Glomerular visceral epithelial cell (primary cell): ENCODE results near the gene TMEM270.
"Not testable (repeated sequence)": the region's sequence is repeated elsewhere in the genome, so short reads cannot be mapped to it uniquely, and the experiment has no call there.

ENCODE experiments used
- DNase-seq: peaks from one replicate; pipeline ENCODE4 v3.0.0-alpha.2; 2016; ENCODE audit errors: extremely low spot score

The TMEM270 gene

GRCh38 chr7:73858807-73859206 lies 2.2 kb upstream of the TMEM270 start:
- DNase-seq, result no peak

- DNase-seq, result no peak
These were observed 346 bp downstream of the TMEM270 start for GRCh38 chr7:73861305-73861704.

GRCh38 chr7:73864981-73865711 lies 4.2 kb downstream of the TMEM270 start:
- DNase-seq, result no peak

- DNase-seq, result peak; percentile 45
These were observed 4.9 kb downstream of the TMEM270 start for GRCh38 chr7:73865738-73866445.

- DNase-seq, result no peak
These were observed 5.4 kb downstream of the TMEM270 start for GRCh38 chr7:73866446-73866767.

GRCh38 chr7:73869011-73869798 lies 8.2 kb downstream of the TMEM270 start:
- no peak for DNase-seq

GRCh38 chr7:73870041-73870492 lies 9.1 kb downstream of the TMEM270 start:
- DNase-seq, result peak; percentile 12

- no peak for DNase-seq
These were observed 10.4 kb downstream of the TMEM270 start for GRCh38 chr7:73871163-73872011.

- no peak for DNase-seq
These were observed 11.3 kb downstream of the TMEM270 start for GRCh38 chr7:73872056-73872908.

- no peak for DNase-seq
These were observed 15.4 kb downstream of the TMEM270 start for GRCh38 chr7:73876361-73876760.

- DNase-seq, result no peak
These were observed 16.0 kb downstream of the TMEM270 start for GRCh38 chr7:73876973-73877372.

GRCh38 chr7:73879977-73880681 lies 19.2 kb downstream of the TMEM270 start:
- DNase-seq, result no peak

- DNase-seq, result no peak
These were observed 19.9 kb downstream of the TMEM270 start for GRCh38 chr7:73880755-73881328.

- no peak for DNase-seq
These were observed 20.5 kb downstream of the TMEM270 start for GRCh38 chr7:73881352-73882046.

- DNase-seq, result no peak
These were observed 21.1 kb downstream of the TMEM270 start for GRCh38 chr7:73882047-73882402.

- not testable (repeated sequence) for DNase-seq
These were observed 24.0 kb downstream of the TMEM270 start for GRCh38 chr7:73884867-73885422.

GRCh38 chr7:73885433-73885974 lies 24.5 kb downstream of the TMEM270 start:
- no peak for DNase-seq

GRCh38 chr7:73885975-73886798 lies 25.2 kb downstream of the TMEM270 start:
- DNase-seq, result peak; percentile 53
